Trophoblast cell (in vitro differentiated cells and primary cell): ENCODE data around the gene TMPRSS11D.

Source experiments
- DNase-seq, 2 donors: peaks; one replicate each; pipeline ENCODE4 v3.0.0-alpha.2; 2016
- H2AFZ ChIP-seq: 2 replicates; pipeline ENCODE4 v1.6.1; 2013; ENCODE audit warnings: low read length, moderate library complexity, mild to moderate bottlenecking; ENCODE audit not compliant: insufficient read depth, poor library complexity
- H2AK5ac ChIP-seq: 2 replicates; pipeline ENCODE4 v1.6.1; 2013; ENCODE audit warnings: mild to moderate bottlenecking, low read length
- H2BK120ac ChIP-seq: 2 replicates; pipeline ENCODE4 v1.6.1; 2013; ENCODE audit warnings: low read length, mild to moderate bottlenecking, moderate library complexity; ENCODE audit not compliant: insufficient read depth, poor library complexity
- H2BK12ac ChIP-seq: 2 replicates; pipeline ENCODE4 v1.6.1; 2013; ENCODE audit warnings: mild to moderate bottlenecking, low read length, moderate library complexity
- H2BK5ac ChIP-seq: 2 replicates; pipeline ENCODE4 v1.6.1; 2013; ENCODE audit warnings: low read length, low read depth, moderate library complexity, mild to moderate bottlenecking; ENCODE audit not compliant: poor library complexity
- H3K14ac ChIP-seq: 2 replicates; pipeline ENCODE4 v1.6.1; 2013; ENCODE audit warnings: mild to moderate bottlenecking, low read length
- H3K18ac ChIP-seq: 2 replicates; pipeline ENCODE4 v1.6.1; 2013; ENCODE audit warnings: mild to moderate bottlenecking, low read length
- H3K23ac ChIP-seq: 2 replicates; pipeline ENCODE4 v1.6.1; 2013; ENCODE audit warnings: low read length
- H3K27ac ChIP-seq: 2 replicates; pipeline ENCODE4 v1.5.1; 2013; ENCODE audit warnings: low read depth, mild to moderate bottlenecking, inconsistent platforms, low read length, moderate library complexity
- H3K27me3 ChIP-seq: 2 replicates; pipeline ENCODE4 v1.6.1; 2013; ENCODE audit warnings: inconsistent platforms, mild to moderate bottlenecking, low read length, moderate library complexity; ENCODE audit not compliant: insufficient read depth
- H3K36me3 ChIP-seq, 2 experiments: 1 replicate in 1 of 2; 2 replicates in 1 of 2; pipeline ENCODE4 v1.6.1; 2013; ENCODE audit warnings: low read length in 2 of 2, mild to moderate bottlenecking in 2 of 2, moderate library complexity in 1 of 2; ENCODE audit not compliant: insufficient read depth in 2 of 2, control insufficient read depth in 1 of 2
- H3K4ac ChIP-seq: 2 replicates; pipeline ENCODE4 v1.6.1; 2013; ENCODE audit warnings: low read depth, mild to moderate bottlenecking, low read length, moderate library complexity
- H3K4me1 ChIP-seq, 2 experiments: 1 replicate in 1 of 2; 2 replicates in 1 of 2; pipeline ENCODE4 v1.6.1; 2013; ENCODE audit warnings: low read length in 2 of 2, mild to moderate bottlenecking in 2 of 2, moderate library complexity in 1 of 2; ENCODE audit not compliant: insufficient read depth in 2 of 2, control insufficient read depth in 1 of 2
- H3K4me2 ChIP-seq: 2 replicates; pipeline ENCODE4 v1.6.1; 2013; ENCODE audit warnings: inconsistent platforms, mild to moderate bottlenecking, low read length, moderate library complexity
- H3K4me3 ChIP-seq: 2 replicates; pipeline ENCODE4 v1.5.1; 2013; ENCODE audit warnings: mild to moderate bottlenecking, low read depth, low read length, inconsistent platforms
- H3K79me1 ChIP-seq: one replicate; pipeline ENCODE4 v1.6.1; 2013; ENCODE audit warnings: low read length
- H3K79me2 ChIP-seq: 2 replicates; pipeline ENCODE4 v1.6.1; 2013; ENCODE audit warnings: low read length, mild to moderate bottlenecking; ENCODE audit not compliant: control insufficient read depth, insufficient read depth, poor library complexity
- H3K9ac ChIP-seq: 2 replicates; pipeline ENCODE4 v1.6.1; 2013; ENCODE audit warnings: mild to moderate bottlenecking, low read length
- H3K9me3 ChIP-seq: 2 replicates; pipeline ENCODE4 v1.6.1; 2013; ENCODE audit warnings: low read depth, mild to moderate bottlenecking, control low read depth, inconsistent platforms, low read length; ENCODE audit not compliant: insufficient read depth
- H4K12ac ChIP-seq: 2 replicates; pipeline ENCODE4 v1.6.1; 2013; ENCODE audit warnings: low read depth, mild to moderate bottlenecking, low read length, moderate library complexity
- H4K8ac ChIP-seq: 2 replicates; pipeline ENCODE4 v1.6.1; 2013; ENCODE audit warnings: low read depth, mild to moderate bottlenecking, low read length, moderate library complexity
- H4K91ac ChIP-seq: one replicate; pipeline ENCODE4 v1.6.1; 2013; ENCODE audit warnings: low read depth, mild to moderate bottlenecking, low read length, moderate library complexity
- WGBS: extraction: QIAGEN DNeasy Blood & Tissue Kit; methylation state at CpG from one replicate; pipeline ENCODE4 v1.1.7; 2013; ENCODE audit warnings: missing lambda C conversion rate; ENCODE audit not compliant: insufficient read length, insufficient coverage; ENCODE audit errors: extremely low coverage; 5-methylcytosine and 5-hydroxymethylcytosine counted together

The TMPRSS11D gene

GRCh38 chr4:67879486-67879885 lies 4.3 kb downstream of the TMPRSS11D start:
- Histone ChIP-seq H3K36me3 (no peaks in the 10 kb centered on the region), H4K91ac (no peak overlapping the region), H3K4me2 (no peak overlapping the region), H3K27ac (no peak overlapping the region), H4K8ac (no peak overlapping the region), H3K23ac (no peak overlapping the region), H3K9me3 (no peaks in the 10 kb centered on the region), H3K18ac (no peak overlapping the region), H3K14ac (no peak overlapping the region), H2AFZ (no peak overlapping the region), H3K4me3 (no peak overlapping the region), H4K12ac (no peak overlapping the region), H2BK12ac (no peak overlapping the region), H3K4ac (no peak overlapping the region), H3K4me1 (no peaks in the 10 kb centered on the region), H3K9ac (no peak overlapping the region), H3K27me3 (peaks cover 3% of the 10 kb centered on the region), H2BK120ac (no peak overlapping the region), H3K79me2 (no peaks in the 10 kb centered on the region), H2BK5ac (no peak overlapping the region), H2AK5ac (no peak overlapping the region), H3K79me1 (no peaks in the 10 kb centered on the region)
- WGBS: no CpG with 5 or more reads among the region's 3 CpGs
- DNase-seq: peak; percentile 1 to 68

GRCh38 chr4:67877086-67877485 lies 6.7 kb downstream of the TMPRSS11D start:
- no peak overlapping the region for H3K4me3 ChIP-seq
- H4K91ac ChIP-seq: no peak overlapping the region
- peaks cover 3% of the 10 kb centered on the region for H3K27me3 ChIP-seq
- no peak overlapping the region for H2AFZ ChIP-seq
- no CpG with 5 or more reads among the region's 3 CpGs for WGBS
- no peak overlapping the region for H3K4ac ChIP-seq
- no peaks in the 10 kb centered on the region for H3K36me3 ChIP-seq
- no peaks in the 10 kb centered on the region for H3K4me1 ChIP-seq
- no peak overlapping the region for H3K23ac ChIP-seq
- H4K8ac ChIP-seq: no peak overlapping the region
- H2BK5ac ChIP-seq: no peak overlapping the region
- no peak overlapping the region for H3K9ac ChIP-seq
- no peak overlapping the region for H2AK5ac ChIP-seq
- no peaks in the 10 kb centered on the region for H3K79me1 ChIP-seq
- H4K12ac ChIP-seq: no peak overlapping the region
- H2BK120ac ChIP-seq: no peak overlapping the region
- H3K79me2 ChIP-seq: no peaks in the 10 kb centered on the region
- DNase-seq: no peak
- no peak overlapping the region for H3K4me2 ChIP-seq
- no peak overlapping the region for H2BK12ac ChIP-seq
- H3K27ac ChIP-seq: no peak overlapping the region
- H3K18ac ChIP-seq: no peak overlapping the region
- H3K14ac ChIP-seq: no peak overlapping the region
- H3K9me3 ChIP-seq: no peaks in the 10 kb centered on the region

GRCh38 chr4:67874986-67875385 lies 8.8 kb downstream of the TMPRSS11D start:
- Histone ChIP-seq H3K4ac (no peak overlapping the region), H2BK5ac (no peak overlapping the region), H3K9me3 (no peaks in the 10 kb centered on the region), H3K79me1 (no peaks in the 10 kb centered on the region), H3K14ac (no peak overlapping the region), H3K79me2 (no peaks in the 10 kb centered on the region), H4K12ac (no peak overlapping the region), H2AFZ (no peak overlapping the region), H3K4me2 (no peak overlapping the region), H3K18ac (no peak overlapping the region), H4K91ac (no peak overlapping the region), H3K23ac (no peak overlapping the region), H2BK120ac (no peak overlapping the region), H3K9ac (no peak overlapping the region), H3K4me1 (no peaks in the 10 kb centered on the region), H2AK5ac (no peak overlapping the region), H3K4me3 (no peak overlapping the region), H4K8ac (no peak overlapping the region), H3K36me3 (no peaks in the 10 kb centered on the region), H3K27ac (no peak overlapping the region), H2BK12ac (no peak overlapping the region), H3K27me3 (peaks cover 3% of the 10 kb centered on the region)
- WGBS: no CpG with 5 or more reads among the region's 2 CpGs
- peak; percentile 40 to 81 for DNase-seq

- no peaks in the 10 kb centered on the region for H3K4me1 ChIP-seq
Measured at GRCh38 chr4:67873116-67873515, 10.7 kb downstream of the TMPRSS11D start.

More at GRCh38 chr4:67873116-67873515, 10.7 kb downstream of the TMPRSS11D start:
- Histone ChIP-seq H3K4ac (no peak overlapping the region), H4K91ac (no peak overlapping the region), H2AK5ac (no peak overlapping the region), H2BK120ac (no peak overlapping the region), H3K27me3 (peaks cover 3% of the 10 kb centered on the region), H3K79me2 (no peaks in the 10 kb centered on the region), H3K23ac (no peak overlapping the region), H4K12ac (no peak overlapping the region), H3K9me3 (no peaks in the 10 kb centered on the region), H3K18ac (no peak overlapping the region), H4K8ac (no peak overlapping the region), H3K36me3 (no peaks in the 10 kb centered on the region), H3K27ac (no peak overlapping the region), H3K79me1 (no peaks in the 10 kb centered on the region), H3K9ac (no peak overlapping the region), H2AFZ (no peak overlapping the region), H2BK5ac (no peak overlapping the region), H3K14ac (no peak overlapping the region), H3K4me3 (no peak overlapping the region), H2BK12ac (no peak overlapping the region), H3K4me2 (no peak overlapping the region)
- no peak for DNase-seq
- WGBS: no CpG with 5 or more reads among the region's 1 CpG
